Osteoblast (primary cell): Measurements from ENCODE around the gene BEGAIN. TPM values are rescaled to one million over a fixed set of nuclear protein-coding genes. Genes with fewer than 3 reads are reported as not detected.
A peak's percentile ranks its signal among the peaks of the same experiment; 100 is the strongest.

Experiments used
- DNase-seq: peaks from one replicate; pipeline ENCODE4 v3.0.0; 2011; ENCODE audit warnings: low spot score, mixed read lengths; ENCODE audit not compliant: insufficient read length; ENCODE audit errors: missing footprints
- H2AFZ ChIP-seq: 2 replicates; pipeline ENCODE4 v1.6.0; 2011; ENCODE audit warnings: mild to moderate bottlenecking, low read length
- H3K27ac ChIP-seq: 2 replicates; pipeline ENCODE4 v1.5.1; 2011; ENCODE audit warnings: mild to moderate bottlenecking, low read depth, low read length, moderate library complexity
- H3K27me3 ChIP-seq: 2 replicates; pipeline ENCODE4 v1.6.0; 2012; ENCODE audit warnings: mild to moderate bottlenecking, control low read depth, inconsistent platforms, low read length, moderate library complexity; ENCODE audit not compliant: insufficient read depth
- H3K36me3 ChIP-seq: 2 replicates; pipeline ENCODE4 v1.5.1; 2011; ENCODE audit warnings: mild to moderate bottlenecking, low read length, control low read depth, moderate library complexity; ENCODE audit not compliant: insufficient read depth
- H3K4me1 ChIP-seq: 2 replicates; pipeline ENCODE4 v1.5.1; 2011; ENCODE audit warnings: mild to moderate bottlenecking, low read length, control low read depth, moderate library complexity; ENCODE audit not compliant: insufficient read depth
- H3K4me2 ChIP-seq: 2 replicates; pipeline ENCODE4 v1.6.0; 2011; ENCODE audit warnings: mild to moderate bottlenecking, low read length; ENCODE audit not compliant: insufficient read depth
- H3K4me3 ChIP-seq: fragments of 200-600 bp; sonication (generic); 3 replicates; pipeline ENCODE4 v1.5.1; 2012; ENCODE audit warnings: mild to moderate bottlenecking, low read length, inconsistent platforms; ENCODE audit not compliant: insufficient read depth
- H3K79me2 ChIP-seq: 2 replicates; pipeline ENCODE4 v1.6.0; 2012; ENCODE audit warnings: mild to moderate bottlenecking, low read length, control low read depth, inconsistent platforms; ENCODE audit not compliant: insufficient read depth
- H3K9me3 ChIP-seq: 2 replicates; pipeline ENCODE4 v1.5.1; 2011; ENCODE audit warnings: low read depth, low read length, control low read depth
- H4K20me1 ChIP-seq: 2 replicates; pipeline ENCODE4 v1.6.0; 2012; ENCODE audit warnings: mild to moderate bottlenecking, low read length, control low read depth; ENCODE audit not compliant: insufficient read depth
- CTCF ChIP-seq: IDR thresholded peaks from 2 replicates; pipeline ENCODE4 v1.5.1; 2011; ENCODE audit warnings: mild to moderate bottlenecking, low read depth, low read length, moderate library complexity; ENCODE audit errors: extremely low read depth
- total RNA-seq: library from RNA; depleted of rRNA; stranded (reverse); fragments of >200 nt; gene quantifications from 2 replicates; pipeline ENCODE4 v1.2.3, GENCODE V29; 2012

The BEGAIN gene
- total RNA-seq, 1 donor, result 1.1 TPM

DNA sequence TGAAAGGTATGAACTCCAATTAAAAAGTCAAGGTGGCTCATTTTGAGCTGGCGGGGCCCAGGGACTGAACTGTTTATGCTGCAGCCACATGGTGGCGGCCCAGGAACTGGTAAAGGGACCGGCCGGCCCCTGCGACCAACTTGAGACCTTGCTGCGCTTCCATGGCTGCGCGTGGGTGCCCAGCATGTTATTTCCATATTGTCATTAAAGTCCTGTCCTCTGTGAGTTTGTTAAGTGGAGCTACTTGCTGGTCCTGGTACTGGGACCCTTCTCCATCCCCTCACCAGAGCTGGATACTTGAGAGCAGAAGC is 62.3 kb downstream of the BEGAIN start:
- Histone ChIP-seq H3K36me3 (no peaks in the 10 kb centered on the region), H3K4me3 (no peak overlapping the region), H3K9me3 (no peaks in the 10 kb centered on the region), H3K4me1 (no peaks in the 10 kb centered on the region), H3K27me3 (no peaks in the 10 kb centered on the region), H3K79me2 (no peaks in the 10 kb centered on the region), H2AFZ (no peak overlapping the region), H3K4me2 (no peak overlapping the region), H3K27ac (no peak overlapping the region), H4K20me1 (peaks cover 5% of the 10 kb centered on the region)
- DNase-seq, result no peak
- peak; percentile 22 for TF ChIP-seq CTCF

DNA sequence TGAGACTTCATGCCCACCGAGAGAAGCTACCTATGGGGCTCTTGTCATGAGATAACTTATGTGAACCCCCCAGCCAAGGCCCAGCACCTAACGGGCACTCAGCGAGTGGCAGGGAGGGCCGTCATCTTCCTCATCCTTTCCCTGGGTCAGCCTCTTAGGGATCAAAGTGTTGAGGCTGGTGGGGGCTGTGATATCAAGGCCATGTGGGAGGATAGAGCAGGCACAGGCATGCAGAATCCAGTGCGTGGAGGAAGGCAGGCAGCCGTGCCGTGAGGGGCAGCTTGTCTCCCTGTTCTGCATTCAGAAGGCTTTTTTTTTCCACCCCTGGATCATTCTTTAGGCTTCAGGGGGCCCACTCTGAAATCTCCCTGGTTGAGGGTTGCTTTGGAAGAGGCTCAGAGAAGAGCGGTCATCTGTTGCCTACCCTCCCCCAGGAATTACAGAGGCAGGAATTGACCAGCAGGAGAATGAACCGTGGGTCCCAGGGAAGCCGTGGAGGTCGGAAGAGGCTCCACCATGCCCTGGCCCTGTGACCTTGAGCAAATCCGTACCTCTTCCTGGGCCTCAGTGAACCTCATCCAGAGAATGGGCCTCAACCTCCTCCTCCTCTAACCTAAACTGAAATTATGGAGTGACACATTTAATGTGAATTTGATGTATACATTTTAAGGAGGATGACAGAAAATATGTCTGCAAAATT is 62.8 kb downstream of the BEGAIN start:
- TF ChIP-seq CTCF, result no peak
- no peak for DNase-seq
- no peaks in the 10 kb centered on the region for H3K27me3 ChIP-seq
- no peaks in the 10 kb centered on the region for H3K9me3 ChIP-seq
- H2AFZ ChIP-seq, result no peak overlapping the region
- no peak overlapping the region for H3K4me2 ChIP-seq
- no peaks in the 10 kb centered on the region for H3K4me1 ChIP-seq
- H3K79me2 ChIP-seq, result no peaks in the 10 kb centered on the region
- no peak overlapping the region for H3K27ac ChIP-seq
- H3K36me3 ChIP-seq, result no peaks in the 10 kb centered on the region
- peaks cover 5% of the 10 kb centered on the region for H4K20me1 ChIP-seq
- H3K4me3 ChIP-seq, result no peak overlapping the region

GRCh38 chr14:100523843-100524169 is 63.4 kb downstream of the BEGAIN start:
- Histone ChIP-seq H3K9me3 (no peaks in the 10 kb centered on the region), H3K36me3 (no peaks in the 10 kb centered on the region), H3K79me2 (no peaks in the 10 kb centered on the region), H3K4me1 (no peaks in the 10 kb centered on the region), H4K20me1 (peaks cover 5% of the 10 kb centered on the region), H3K27ac (no peak overlapping the region), H3K27me3 (no peaks in the 10 kb centered on the region), H3K4me2 (no peak overlapping the region), H3K4me3 (no peak overlapping the region), H2AFZ (no peak overlapping the region)
- no peak for TF ChIP-seq CTCF
- DNase-seq, result no peak

DNA sequence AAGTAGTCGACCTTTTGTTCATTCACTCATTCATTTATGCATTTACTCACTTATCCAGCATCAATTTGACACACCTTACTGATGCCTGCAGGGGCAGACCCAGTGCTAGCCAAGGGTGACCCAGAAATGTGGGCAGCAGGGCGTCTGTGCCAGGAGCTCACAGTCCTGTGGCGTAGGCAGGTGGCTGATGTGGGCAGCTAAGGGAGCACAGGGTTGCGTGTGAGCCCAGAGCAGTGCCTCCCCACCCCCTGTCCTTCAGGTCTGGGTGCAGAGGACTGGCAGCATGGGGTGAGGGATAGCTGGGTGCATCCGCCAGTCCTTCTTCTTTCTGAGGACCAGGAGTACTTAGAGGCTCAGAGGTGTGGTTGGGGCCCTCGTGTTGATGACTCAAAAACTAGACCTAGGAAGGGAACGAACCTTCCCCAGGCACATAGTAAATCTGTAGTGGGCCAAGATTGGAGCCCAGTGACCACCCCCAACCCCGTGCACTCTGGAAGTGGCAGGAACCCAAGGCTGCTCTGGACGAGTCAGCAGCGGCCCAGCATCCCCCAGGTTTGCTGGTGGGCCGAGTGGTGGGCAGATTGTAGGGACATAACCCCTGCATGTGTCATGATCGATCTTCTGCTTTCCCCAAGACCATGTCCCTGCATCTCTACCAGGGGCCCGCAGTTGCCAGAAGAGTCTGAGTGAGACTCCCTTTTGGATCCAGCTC is 63.9 kb downstream of the BEGAIN start:
- H3K27me3 ChIP-seq, result no peaks in the 10 kb centered on the region
- no peaks in the 10 kb centered on the region for H3K36me3 ChIP-seq
- no peak for TF ChIP-seq CTCF

More for the DNA sequence above, 63.9 kb downstream of the BEGAIN start:
- H3K9me3 ChIP-seq, result no peaks in the 10 kb centered on the region
- H3K27ac ChIP-seq, result no peak overlapping the region
- H3K4me3 ChIP-seq, result no peak overlapping the region
- H3K4me1 ChIP-seq, result no peaks in the 10 kb centered on the region
- H4K20me1 ChIP-seq, result peaks cover 5% of the 10 kb centered on the region
- no peaks in the 10 kb centered on the region for H3K79me2 ChIP-seq
- DNase-seq, result no peak
- no peak overlapping the region for H2AFZ ChIP-seq
- H3K4me2 ChIP-seq, result no peak overlapping the region
